GM12878 (cell line): ENCODE data around the gene CLDN7. TPM values are rescaled to one million over a fixed set of nuclear protein-coding genes. Genes with fewer than 3 reads are reported as not detected.

ENCODE experiments used
- BHLHE40 ChIP-seq, 2 experiments: fragments of 450-650 bp in 1 of 2; IDR thresholded peaks; 2 replicates each; pipeline ENCODE4 v1.6.1; 2011 to 2017; ENCODE audit warnings: low read depth in 2 of 2, borderline replicate concordance in 1 of 2, improper control_type of control experiment in 1 of 2, low read length in 1 of 2, mild to moderate bottlenecking in 1 of 2
- CBFB ChIP-seq: IDR thresholded peaks from 2 replicates; pipeline ENCODE4 v1.6.1; 2016; ENCODE audit warnings: antibody characterized with exemption, low read depth
- GABPA ChIP-seq: IDR thresholded peaks from 2 replicates; pipeline ENCODE4 v1.6.1; 2014; ENCODE audit warnings: antibody characterized with exemption, low read depth, mild to moderate bottlenecking, inconsistent platforms
- JUND ChIP-seq: IDR thresholded peaks from 2 replicates; pipeline ENCODE4 v1.6.1; 2012; ENCODE audit warnings: low read depth, mild to moderate bottlenecking, low read length, improper control_type of control experiment, moderate library complexity
- KAT2A ChIP-seq: conservative IDR thresholded peaks from 2 replicates; pipeline ENCODE4 v1.6.1; 2011; ENCODE audit warnings: low read depth, low read length; ENCODE audit not compliant: control insufficient read depth
- KLF5 ChIP-seq: fragments of 450-650 bp; IDR thresholded peaks from 2 replicates; pipeline ENCODE4 v1.6.1; 2014; ENCODE audit warnings: mild to moderate bottlenecking; ENCODE audit not compliant: partially characterized antibody
- LARP7 ChIP-seq: fragments of 450-650 bp; IDR thresholded peaks from 2 replicates; pipeline ENCODE4 v1.6.1; 2017; ENCODE audit warnings: mild to moderate bottlenecking
- NFYB ChIP-seq: IDR thresholded peaks from 2 replicates; pipeline ENCODE4 v1.6.1; 2011; ENCODE audit warnings: low read depth, mild to moderate bottlenecking, low read length, improper control_type of control experiment, moderate library complexity; ENCODE audit not compliant: insufficient read depth
- NR2C2 ChIP-seq: IDR thresholded peaks from 2 replicates; pipeline ENCODE4 v1.6.1; 2011; ENCODE audit warnings: borderline replicate concordance, low read depth; ENCODE audit not compliant: control insufficient read depth, insufficient read length
- RCOR1 ChIP-seq: conservative IDR thresholded peaks from 2 replicates; pipeline ENCODE4 v1.6.1; 2012; ENCODE audit warnings: low read depth, low read length, improper control_type of control experiment
- ZNF687 ChIP-seq: fragments of 450-650 bp; IDR thresholded peaks from 2 replicates; pipeline ENCODE4 v1.6.1; 2017; ENCODE audit warnings: mild to moderate bottlenecking, moderate library complexity
- polyA plus RNA-seq, 11 experiments: library from polyadenylated mRNA; depleted of rRNA in 4 of 11; unstranded in 6 of 11; stranded (reverse) in 5 of 11; fragments of >200 nt; fragmentation: Nextera tagmentation in 4 of 11; fragmentation: Illumina TruSeq in 1 of 11; extraction: Ambion mirVana in 4 of 11; extraction: Trizol in 1 of 11; gene quantifications; 1 replicate in 1 of 11; 2 replicates in 10 of 11; pipeline versions ENCODE4 v1.2.1 to v1.2.3, GENCODE V29; 2011 to 2016; ENCODE audit warnings: inconsistent platforms in 2 of 11, missing spikeins in 2 of 11, low read depth in 1 of 11
- total RNA-seq, 4 experiments: library from RNA; depleted of rRNA in 3 of 4; stranded (reverse); fragments of >200 nt in 3 of 4; fragmentation: Illumina TruSeq in 1 of 4; extraction: Trizol in 1 of 4; gene quantifications; 2 replicates each; pipeline versions ENCODE4 v1.2.1 to v1.2.3, GENCODE V29; 2013 to 2021
- TF ChIP-seq, protein P1 (sequence below): fragments of 450-650 bp; IDR thresholded peaks from 2 replicates; pipeline ENCODE4 v1.6.1; 2017; ENCODE audit warnings: low read depth, mild to moderate bottlenecking, moderate library complexity
- TF ChIP-seq, protein P2 (sequence below): fragments of 450-650 bp; IDR thresholded peaks from 2 replicates; pipeline ENCODE4 v1.6.1; 2017; ENCODE audit warnings: borderline replicate concordance
- TF ChIP-seq, protein P3 (sequence below): fragments of 450-650 bp; IDR thresholded peaks from 2 replicates; pipeline ENCODE4 v1.6.1; 2017; ENCODE audit warnings: mild to moderate bottlenecking, moderate library complexity
- TF ChIP-seq, protein P4 (sequence below): IDR thresholded peaks from 2 replicates; pipeline ENCODE4 v1.6.1; 2012; ENCODE audit warnings: low read length, inconsistent platforms

CLDN7 gene
- total and polyA plus RNA-seq, 10 of the 15 experiments (the other 5 are each of a cell fraction or from before 2014, with no cell fraction given): 0.19 to 1.3 (median 0.36) TPM; not detected in 5

GRCh38 chr17:7307686-7308624 lies 45.7 kb upstream of the CLDN7 start (continued):
- peak in 1 of 2 experiments; percentile 57; a peak in 2 of 4 replicates for TF ChIP-seq BHLHE40 (IDR thresholded peaks at IDR 0.05; ENCODE audit: borderline replicate concordance in 1 of 2, low read depth in 2 of 2, low read length in 1 of 2)
- peak; percentile 66; the same call in 1 of the 2 replicates for TF ChIP-seq ZNF687
- TF ChIP-seq, protein P1, sequence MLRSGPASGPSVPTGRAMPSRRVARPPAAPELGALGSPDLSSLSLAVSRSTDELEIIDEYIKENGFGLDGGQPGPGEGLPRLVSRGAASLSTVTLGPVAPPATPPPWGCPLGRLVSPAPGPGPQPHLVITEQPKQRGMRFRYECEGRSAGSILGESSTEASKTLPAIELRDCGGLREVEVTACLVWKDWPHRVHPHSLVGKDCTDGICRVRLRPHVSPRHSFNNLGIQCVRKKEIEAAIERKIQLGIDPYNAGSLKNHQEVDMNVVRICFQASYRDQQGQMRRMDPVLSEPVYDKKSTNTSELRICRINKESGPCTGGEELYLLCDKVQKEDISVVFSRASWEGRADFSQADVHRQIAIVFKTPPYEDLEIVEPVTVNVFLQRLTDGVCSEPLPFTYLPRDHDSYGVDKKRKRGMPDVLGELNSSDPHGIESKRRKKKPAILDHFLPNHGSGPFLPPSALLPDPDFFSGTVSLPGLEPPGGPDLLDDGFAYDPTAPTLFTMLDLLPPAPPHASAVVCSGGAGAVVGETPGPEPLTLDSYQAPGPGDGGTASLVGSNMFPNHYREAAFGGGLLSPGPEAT: no peak
- no peak for TF ChIP-seq CBFB
- no peak for TF ChIP-seq NR2C2
- TF ChIP-seq JUND: no peak
- TF ChIP-seq, protein P2, sequence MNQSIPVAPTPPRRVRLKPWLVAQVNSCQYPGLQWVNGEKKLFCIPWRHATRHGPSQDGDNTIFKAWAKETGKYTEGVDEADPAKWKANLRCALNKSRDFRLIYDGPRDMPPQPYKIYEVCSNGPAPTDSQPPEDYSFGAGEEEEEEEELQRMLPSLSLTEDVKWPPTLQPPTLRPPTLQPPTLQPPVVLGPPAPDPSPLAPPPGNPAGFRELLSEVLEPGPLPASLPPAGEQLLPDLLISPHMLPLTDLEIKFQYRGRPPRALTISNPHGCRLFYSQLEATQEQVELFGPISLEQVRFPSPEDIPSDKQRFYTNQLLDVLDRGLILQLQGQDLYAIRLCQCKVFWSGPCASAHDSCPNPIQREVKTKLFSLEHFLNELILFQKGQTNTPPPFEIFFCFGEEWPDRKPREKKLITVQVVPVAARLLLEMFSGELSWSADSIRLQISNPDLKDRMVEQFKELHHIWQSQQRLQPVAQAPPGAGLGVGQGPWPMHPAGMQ: no peak
- no peak for TF ChIP-seq KLF5
- TF ChIP-seq, protein P3, sequence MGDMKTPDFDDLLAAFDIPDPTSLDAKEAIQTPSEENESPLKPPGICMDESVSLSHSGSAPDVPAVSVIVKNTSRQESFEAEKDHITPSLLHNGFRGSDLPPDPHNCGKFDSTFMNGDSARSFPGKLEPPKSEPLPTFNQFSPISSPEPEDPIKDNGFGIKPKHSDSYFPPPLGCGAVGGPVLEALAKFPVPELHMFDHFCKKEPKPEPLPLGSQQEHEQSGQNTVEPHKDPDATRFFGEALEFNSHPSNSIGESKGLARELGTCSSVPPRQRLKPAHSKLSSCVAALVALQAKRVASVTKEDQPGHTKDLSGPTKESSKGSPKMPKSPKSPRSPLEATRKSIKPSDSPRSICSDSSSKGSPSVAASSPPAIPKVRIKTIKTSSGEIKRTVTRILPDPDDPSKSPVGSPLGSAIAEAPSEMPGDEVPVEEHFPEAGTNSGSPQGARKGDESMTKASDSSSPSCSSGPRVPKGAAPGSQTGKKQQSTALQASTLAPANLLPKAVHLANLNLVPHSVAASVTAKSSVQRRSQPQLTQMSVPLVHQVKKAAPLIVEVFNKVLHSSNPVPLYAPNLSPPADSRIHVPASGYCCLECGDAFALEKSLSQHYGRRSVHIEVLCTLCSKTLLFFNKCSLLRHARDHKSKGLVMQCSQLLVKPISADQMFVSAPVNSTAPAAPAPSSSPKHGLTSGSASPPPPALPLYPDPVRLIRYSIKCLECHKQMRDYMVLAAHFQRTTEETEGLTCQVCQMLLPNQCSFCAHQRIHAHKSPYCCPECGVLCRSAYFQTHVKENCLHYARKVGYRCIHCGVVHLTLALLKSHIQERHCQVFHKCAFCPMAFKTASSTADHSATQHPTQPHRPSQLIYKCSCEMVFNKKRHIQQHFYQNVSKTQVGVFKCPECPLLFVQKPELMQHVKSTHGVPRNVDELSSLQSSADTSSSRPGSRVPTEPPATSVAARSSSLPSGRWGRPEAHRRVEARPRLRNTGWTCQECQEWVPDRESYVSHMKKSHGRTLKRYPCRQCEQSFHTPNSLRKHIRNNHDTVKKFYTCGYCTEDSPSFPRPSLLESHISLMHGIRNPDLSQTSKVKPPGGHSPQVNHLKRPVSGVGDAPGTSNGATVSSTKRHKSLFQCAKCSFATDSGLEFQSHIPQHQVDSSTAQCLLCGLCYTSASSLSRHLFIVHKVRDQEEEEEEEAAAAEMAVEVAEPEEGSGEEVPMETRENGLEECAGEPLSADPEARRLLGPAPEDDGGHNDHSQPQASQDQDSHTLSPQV: no peak
- TF ChIP-seq KAT2A: no peak
- TF ChIP-seq, protein P4, sequence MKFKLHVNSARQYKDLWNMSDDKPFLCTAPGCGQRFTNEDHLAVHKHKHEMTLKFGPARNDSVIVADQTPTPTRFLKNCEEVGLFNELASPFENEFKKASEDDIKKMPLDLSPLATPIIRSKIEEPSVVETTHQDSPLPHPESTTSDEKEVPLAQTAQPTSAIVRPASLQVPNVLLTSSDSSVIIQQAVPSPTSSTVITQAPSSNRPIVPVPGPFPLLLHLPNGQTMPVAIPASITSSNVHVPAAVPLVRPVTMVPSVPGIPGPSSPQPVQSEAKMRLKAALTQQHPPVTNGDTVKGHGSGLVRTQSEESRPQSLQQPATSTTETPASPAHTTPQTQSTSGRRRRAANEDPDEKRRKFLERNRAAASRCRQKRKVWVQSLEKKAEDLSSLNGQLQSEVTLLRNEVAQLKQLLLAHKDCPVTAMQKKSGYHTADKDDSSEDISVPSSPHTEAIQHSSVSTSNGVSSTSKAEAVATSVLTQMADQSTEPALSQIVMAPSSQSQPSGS: no peak
- TF ChIP-seq RCOR1: no peak
- TF ChIP-seq GABPA: no peak
- no peak for TF ChIP-seq NFYB
- TF ChIP-seq LARP7: peak; percentile 71
